SK-MEL-5 (cell line): Measurements from ENCODE around the gene GMEB2. TPM values are rescaled to one million over a fixed set of nuclear protein-coding genes. Genes with fewer than 3 reads are reported as not detected.
"Not testable (repeated sequence)": the region's sequence is repeated elsewhere in the genome, so short reads cannot be mapped to it uniquely, and the experiment has no call there.

Experiments
- DNase-seq: peaks from one replicate; pipeline ENCODE4 v3.0.0-alpha.2; 2016; ENCODE audit warnings: low read depth, low spot score
- in situ Hi-C: cut with HindIII; loops from 2 replicates; pipeline ENCODE4 v1.10.0; 2016; ENCODE audit warnings: low sequenced_read_pairs, high pct_unique_total_duplicates, low pct_unique_long_range_greater_than_20kb
- total RNA-seq: library from RNA; depleted of rRNA; stranded (reverse); fragments of >200 nt; shearing (Covaris generic); gene quantifications from 2 replicates; pipeline ENCODE4 v1.2.3, GENCODE V29; 2014

GMEB2 gene
- total RNA-seq, 1 experiment from 2014 or later, result 10.5 TPM

GRCh38 chr20:63560856-63561609 lies 65.9 kb downstream of the GMEB2 start:
- no peak for DNase-seq
- in situ Hi-C loops, result no loop called here

- in situ Hi-C loops, result no loop called here
- no peak for DNase-seq
These were observed 66.5 kb downstream of the GMEB2 start for GRCh38 chr20:63560333-63560805.

GRCh38 chr20:63559485-63560332 lies 67.2 kb downstream of the GMEB2 start:
- DNase-seq, in situ Hi-C loops: not testable (repeated sequence)

- in situ Hi-C loops, result no loop called here
- DNase-seq, result no peak
These were observed 68.0 kb downstream of the GMEB2 start for GRCh38 chr20:63558804-63559484.

GRCh38 chr20:63557481-63557891 lies 69.4 kb downstream of the GMEB2 start:
- in situ Hi-C loops, result no loop called here
- no peak for DNase-seq

- in situ Hi-C loops, result no loop called here
- no peak for DNase-seq
These were observed 69.9 kb downstream of the GMEB2 start for GRCh38 chr20:63556873-63557478.

- no peak for DNase-seq
- in situ Hi-C loops, result no loop called here
These were observed 71.1 kb downstream of the GMEB2 start for GRCh38 chr20:63555661-63556381.

- no peak for DNase-seq
These were observed 72.3 kb downstream of the GMEB2 start for GRCh38 chr20:63554361-63555278.

GRCh38 chr20:63553933-63554290 lies 73.0 kb downstream of the GMEB2 start, which contains the start of gene FNDC11:
FNDC11 (plus strand) TSS chr20:63554159; CDS start chr20:63555664, 1,505 bp downstream.
- in situ Hi-C loops, result no loop called here
- DNase-seq, result no peak

More at GRCh38 chr20:63554361-63555278, 72.3 kb downstream of the GMEB2 start:
- in situ Hi-C loops, result no loop called here

GRCh38 chr20:63553251-63553932 lies 73.5 kb downstream of the GMEB2 start:
- in situ Hi-C loops, result no loop called here
- DNase-seq, result peak; percentile 81

GRCh38 chr20:63552481-63553249 lies 74.2 kb downstream of the GMEB2 start:
- no peak for DNase-seq
- in situ Hi-C loops, result no loop called here

- in situ Hi-C loops, result no loop called here
- no peak for DNase-seq
These were observed 75.8 kb downstream of the GMEB2 start for GRCh38 chr20:63551068-63551467.

GRCh38 chr20:63549679-63550282 lies 77.1 kb downstream of the GMEB2 start:
- in situ Hi-C loops, result no loop called here
- DNase-seq, result no peak

GRCh38 chr20:63549019-63549418 lies 77.9 kb downstream of the GMEB2 start:
- in situ Hi-C loops, result no loop called here
- no peak for DNase-seq

GRCh38 chr20:63548542-63548941 lies 78.4 kb downstream of the GMEB2 start:
- in situ Hi-C loops, result no loop called here
- no peak for DNase-seq
